Astrocyte (in vitro differentiated cells and primary cell): ENCODE results near the gene PVALB. TPM values are rescaled to one million over a fixed set of nuclear protein-coding genes. Genes with fewer than 3 reads are reported as not detected.

Experiments used
- DNase-seq: peaks from one replicate; pipeline ENCODE4 v3.0.0-alpha.2; 2010; ENCODE audit warnings: low read depth
- FAIRE-seq: peaks from 2 replicates; lab custom pipeline; 2011; peaks lifted over from hg19 to GRCh38; lab: Jason Lieb, UNC
- H2AFZ ChIP-seq: 2 replicates; pipeline ENCODE4 v1.6.0; 2012; ENCODE audit warnings: low read depth, low read length, inconsistent platforms
- H3K27ac ChIP-seq: 2 replicates; pipeline ENCODE4 v1.5.1; 2011; ENCODE audit warnings: low read depth, low read length, inconsistent platforms
- H3K27me3 ChIP-seq: 2 replicates; pipeline ENCODE4 v1.6.0; 2011; ENCODE audit warnings: low read length, inconsistent platforms; ENCODE audit not compliant: insufficient read depth
- H3K36me3 ChIP-seq: 2 replicates; pipeline ENCODE4 v1.5.1; 2011; ENCODE audit warnings: low read length, inconsistent platforms; ENCODE audit not compliant: insufficient read depth
- H3K4me1 ChIP-seq: 2 replicates; pipeline ENCODE4 v1.5.1; 2011; ENCODE audit warnings: low read length, inconsistent platforms; ENCODE audit not compliant: insufficient read depth
- H3K4me2 ChIP-seq: 2 replicates; pipeline ENCODE4 v1.6.0; 2012; ENCODE audit warnings: low read length, inconsistent platforms
- H3K4me3 ChIP-seq: 2 replicates; pipeline ENCODE4 v1.5.1; 2011; ENCODE audit warnings: low read depth, mild to moderate bottlenecking, low read length, inconsistent platforms; ENCODE audit not compliant: insufficient read depth
- H3K79me2 ChIP-seq: 2 replicates; pipeline ENCODE4 v1.6.0; 2012; ENCODE audit warnings: mild to moderate bottlenecking, low read length, inconsistent platforms; ENCODE audit not compliant: insufficient read depth
- H3K9ac ChIP-seq: 2 replicates; pipeline ENCODE4 v1.6.0; 2012; ENCODE audit warnings: mild to moderate bottlenecking, low read length, inconsistent platforms
- H3K9me3 ChIP-seq: 2 replicates; pipeline ENCODE4 v1.5.1; 2012; ENCODE audit warnings: low read depth, mild to moderate bottlenecking, low read length, inconsistent platforms; ENCODE audit not compliant: insufficient read depth
- H4K20me1 ChIP-seq: 2 replicates; pipeline ENCODE4 v1.6.0; 2012; ENCODE audit warnings: low read length, inconsistent platforms; ENCODE audit not compliant: insufficient read depth
- H3K27ac Mint-ChIP-seq: one replicate; pipeline ENCODE4 v1.8.0; 2021; ENCODE audit warnings: mild to moderate bottlenecking, mixed read lengths; ENCODE audit not compliant: unreplicated experiment
- H3K27me3 Mint-ChIP-seq: one replicate; pipeline ENCODE4 v1.8.0; 2021; ENCODE audit warnings: low read depth, mixed read lengths; ENCODE audit not compliant: unreplicated experiment
- H3K36me3 Mint-ChIP-seq: one replicate; pipeline ENCODE4 v1.8.0; 2021; ENCODE audit warnings: low read depth, mixed read lengths; ENCODE audit not compliant: unreplicated experiment
- H3K4me1 Mint-ChIP-seq: one replicate; pipeline ENCODE4 v1.8.0; 2021; ENCODE audit warnings: low read depth, mixed read lengths; ENCODE audit not compliant: unreplicated experiment
- H3K4me3 Mint-ChIP-seq: one replicate; pipeline ENCODE4 v1.8.0; 2021; ENCODE audit warnings: mild to moderate bottlenecking, moderate library complexity, mixed read lengths; ENCODE audit not compliant: unreplicated experiment
- H3K9me3 Mint-ChIP-seq: one replicate; pipeline ENCODE4 v1.8.0; 2021; ENCODE audit warnings: mild to moderate bottlenecking, mixed read lengths; ENCODE audit not compliant: unreplicated experiment
- EZH2 ChIP-seq: IDR thresholded peaks from 2 replicates; pipeline ENCODE4 v1.6.1; 2012; ENCODE audit warnings: mild to moderate bottlenecking, low read length, inconsistent platforms; ENCODE audit not compliant: insufficient read depth
- total RNA-seq: library from RNA; stranded (reverse); gene quantifications from 2 replicates; pipeline ENCODE4 v1.2.1, GENCODE V29; 2021
- TF ChIP-seq, protein P1 (sequence below): IDR thresholded peaks from 2 replicates; pipeline ENCODE4 v1.5.1; 2011; ENCODE audit warnings: low read depth, mild to moderate bottlenecking, inconsistent platforms, low read length, moderate library complexity; ENCODE audit not compliant: insufficient read depth

PVALB gene
- total RNA-seq, 1 donor from 2014 or later = not detected

- Mint-ChIP-seq H3K36me3 (no peaks in the 10 kb centered on the region), H3K27me3 (peaks cover 25% of the 10 kb centered on the region), H3K27ac (no peak overlapping the region), H3K4me3 (no peak overlapping the region), H3K9me3 (no peaks in the 10 kb centered on the region), H3K4me1 (peaks cover 15% of the 10 kb centered on the region)
- no peak for TF ChIP-seq EZH2
- TF ChIP-seq, protein P1, sequence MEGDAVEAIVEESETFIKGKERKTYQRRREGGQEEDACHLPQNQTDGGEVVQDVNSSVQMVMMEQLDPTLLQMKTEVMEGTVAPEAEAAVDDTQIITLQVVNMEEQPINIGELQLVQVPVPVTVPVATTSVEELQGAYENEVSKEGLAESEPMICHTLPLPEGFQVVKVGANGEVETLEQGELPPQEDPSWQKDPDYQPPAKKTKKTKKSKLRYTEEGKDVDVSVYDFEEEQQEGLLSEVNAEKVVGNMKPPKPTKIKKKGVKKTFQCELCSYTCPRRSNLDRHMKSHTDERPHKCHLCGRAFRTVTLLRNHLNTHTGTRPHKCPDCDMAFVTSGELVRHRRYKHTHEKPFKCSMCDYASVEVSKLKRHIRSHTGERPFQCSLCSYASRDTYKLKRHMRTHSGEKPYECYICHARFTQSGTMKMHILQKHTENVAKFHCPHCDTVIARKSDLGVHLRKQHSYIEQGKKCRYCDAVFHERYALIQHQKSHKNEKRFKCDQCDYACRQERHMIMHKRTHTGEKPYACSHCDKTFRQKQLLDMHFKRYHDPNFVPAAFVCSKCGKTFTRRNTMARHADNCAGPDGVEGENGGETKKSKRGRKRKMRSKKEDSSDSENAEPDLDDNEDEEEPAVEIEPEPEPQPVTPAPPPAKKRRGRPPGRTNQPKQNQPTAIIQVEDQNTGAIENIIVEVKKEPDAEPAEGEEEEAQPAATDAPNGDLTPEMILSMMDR = no peak
- Histone ChIP-seq H3K4me3 (no peak overlapping the region), H3K9ac (no peak overlapping the region), H3K79me2 (no peaks in the 10 kb centered on the region), H3K4me2 (no peak overlapping the region), H3K36me3 (no peaks in the 10 kb centered on the region), H3K9me3 (no peaks in the 10 kb centered on the region), H3K27ac (no peak overlapping the region), H3K4me1 (no peaks in the 10 kb centered on the region), H3K27me3 (no peaks in the 10 kb centered on the region), H4K20me1 (no peaks in the 10 kb centered on the region), H2AFZ (no peak overlapping the region)
- DNase-seq = no peak
- FAIRE-seq = no peak
Measured at GRCh38 chr22:36864454-36865215, 47.8 kb upstream of the PVALB start.

DNA sequence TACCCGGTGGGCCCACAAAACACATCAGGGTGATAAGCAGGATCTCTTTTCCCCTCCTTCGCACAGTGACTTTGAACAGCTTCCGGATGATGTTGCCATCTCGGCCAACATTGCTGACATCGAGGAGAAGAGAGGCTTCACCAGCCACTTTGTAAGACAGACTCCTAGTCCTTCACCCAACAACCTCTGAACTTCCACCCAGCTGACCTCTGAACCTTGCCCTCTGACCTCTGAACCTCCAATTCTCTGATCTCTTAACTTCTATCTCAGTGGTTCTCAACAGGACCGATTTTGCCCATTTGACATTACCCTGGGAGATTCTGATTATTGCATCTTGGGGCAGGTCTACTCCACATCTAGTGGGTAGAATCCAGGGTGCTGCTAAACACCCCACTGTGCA, 47.1 kb upstream of the PVALB start:
- Histone ChIP-seq H3K4me2 (no peak overlapping the region), H3K9me3 (no peaks in the 10 kb centered on the region), H3K4me3 (no peak overlapping the region), H3K36me3 (no peaks in the 10 kb centered on the region), H3K79me2 (no peaks in the 10 kb centered on the region), H3K4me1 (no peaks in the 10 kb centered on the region), H3K27ac (no peak overlapping the region), H4K20me1 (no peaks in the 10 kb centered on the region), H3K27me3 (no peaks in the 10 kb centered on the region), H2AFZ (no peak overlapping the region), H3K9ac (no peak overlapping the region)
- FAIRE-seq (no peak), DNase-seq (no peak)
- no peak overlapping the region for H3K27ac Mint-ChIP-seq
- no peaks in the 10 kb centered on the region for H3K36me3 Mint-ChIP-seq
- H3K4me3 Mint-ChIP-seq = no peak overlapping the region
- no peaks in the 10 kb centered on the region for H3K9me3 Mint-ChIP-seq
- peaks cover 15% of the 10 kb centered on the region for H3K4me1 Mint-ChIP-seq
- TF ChIP-seq, protein P1 = no peak
- TF ChIP-seq EZH2 = no peak
- H3K27me3 Mint-ChIP-seq = peaks cover 22% of the 10 kb centered on the region

- H3K36me3 Mint-ChIP-seq = no peaks in the 10 kb centered on the region
- no peak overlapping the region for H3K27ac Mint-ChIP-seq
- Histone ChIP-seq H3K4me1 (no peaks in the 10 kb centered on the region), H3K9ac (no peak overlapping the region), H3K9me3 (no peaks in the 10 kb centered on the region), H3K27me3 (no peaks in the 10 kb centered on the region), H3K27ac (no peak overlapping the region), H3K36me3 (no peaks in the 10 kb centered on the region), H3K79me2 (no peaks in the 10 kb centered on the region), H4K20me1 (no peaks in the 10 kb centered on the region), H3K4me3 (no peak overlapping the region), H3K4me2 (no peak overlapping the region), H2AFZ (no peak overlapping the region)
- peaks cover 26% of the 10 kb centered on the region for H3K27me3 Mint-ChIP-seq
- no peak for TF ChIP-seq EZH2
- H3K4me3 Mint-ChIP-seq = no peak overlapping the region
- no peaks in the 10 kb centered on the region for H3K9me3 Mint-ChIP-seq
- FAIRE-seq = no peak
- H3K4me1 Mint-ChIP-seq = peaks cover 15% of the 10 kb centered on the region
- DNase-seq = no peak
Measured at GRCh38 chr22:36863281-36863680, 46.4 kb upstream of the PVALB start.
